ENCODE data around the gene ASPG.
A peak's percentile ranks its signal among the peaks of the same experiment; 100 is the strongest.

DNA sequence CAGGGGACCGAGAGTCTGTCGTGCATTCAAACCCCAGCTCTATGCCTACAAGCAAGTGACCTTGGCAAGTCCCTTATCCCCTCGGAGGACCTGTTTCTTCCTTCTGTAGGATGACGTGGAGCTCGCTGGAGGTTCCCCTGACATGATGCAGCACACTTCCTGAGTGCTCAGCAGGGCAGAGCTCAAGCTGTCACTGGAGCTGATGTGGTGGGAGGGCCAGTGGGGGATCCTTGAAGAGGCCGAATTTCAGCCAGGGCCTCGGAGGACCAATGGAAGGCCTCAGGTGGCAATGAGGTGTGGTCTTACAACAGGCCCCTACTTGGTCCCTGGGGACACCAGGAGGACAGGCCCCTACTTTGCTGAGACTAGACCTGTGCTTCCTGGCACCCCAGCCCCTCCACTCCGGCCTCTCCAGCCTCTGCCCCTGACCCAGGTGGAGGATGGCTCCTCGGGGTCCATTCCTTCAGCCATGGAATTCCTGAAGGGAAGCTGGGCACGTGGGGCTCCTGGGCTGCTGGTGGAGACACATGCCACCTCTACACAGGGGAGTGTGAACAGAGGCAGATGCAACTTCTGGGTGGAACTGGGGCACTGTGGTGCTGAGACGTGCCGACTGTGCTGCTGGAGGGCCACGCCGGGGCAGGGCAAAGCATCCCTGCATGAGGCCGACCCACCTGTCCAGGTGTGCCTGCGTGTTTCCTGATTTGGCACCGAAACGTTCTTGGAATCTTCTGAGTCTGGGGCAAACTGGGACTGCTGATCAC lies 34.2 kb downstream of the ASPG start:
- TF ChIP-seq, protein P1, sequence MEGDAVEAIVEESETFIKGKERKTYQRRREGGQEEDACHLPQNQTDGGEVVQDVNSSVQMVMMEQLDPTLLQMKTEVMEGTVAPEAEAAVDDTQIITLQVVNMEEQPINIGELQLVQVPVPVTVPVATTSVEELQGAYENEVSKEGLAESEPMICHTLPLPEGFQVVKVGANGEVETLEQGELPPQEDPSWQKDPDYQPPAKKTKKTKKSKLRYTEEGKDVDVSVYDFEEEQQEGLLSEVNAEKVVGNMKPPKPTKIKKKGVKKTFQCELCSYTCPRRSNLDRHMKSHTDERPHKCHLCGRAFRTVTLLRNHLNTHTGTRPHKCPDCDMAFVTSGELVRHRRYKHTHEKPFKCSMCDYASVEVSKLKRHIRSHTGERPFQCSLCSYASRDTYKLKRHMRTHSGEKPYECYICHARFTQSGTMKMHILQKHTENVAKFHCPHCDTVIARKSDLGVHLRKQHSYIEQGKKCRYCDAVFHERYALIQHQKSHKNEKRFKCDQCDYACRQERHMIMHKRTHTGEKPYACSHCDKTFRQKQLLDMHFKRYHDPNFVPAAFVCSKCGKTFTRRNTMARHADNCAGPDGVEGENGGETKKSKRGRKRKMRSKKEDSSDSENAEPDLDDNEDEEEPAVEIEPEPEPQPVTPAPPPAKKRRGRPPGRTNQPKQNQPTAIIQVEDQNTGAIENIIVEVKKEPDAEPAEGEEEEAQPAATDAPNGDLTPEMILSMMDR (IDR thresholded peaks at IDR 0.05): no peak
- peak in 1 of 4 donors; percentile 24 for TF ChIP-seq POLR2A (IDR thresholded peaks at IDR 0.05)

Data from esophagus squamous epithelium (tissue), 4 donors.